ENCODE measurements around the gene ACAP2.
"Not testable (repeated sequence)": the region's sequence is repeated elsewhere in the genome, so short reads cannot be mapped to it uniquely, and the experiment has no call there.

Gene ACAP2

DNA sequence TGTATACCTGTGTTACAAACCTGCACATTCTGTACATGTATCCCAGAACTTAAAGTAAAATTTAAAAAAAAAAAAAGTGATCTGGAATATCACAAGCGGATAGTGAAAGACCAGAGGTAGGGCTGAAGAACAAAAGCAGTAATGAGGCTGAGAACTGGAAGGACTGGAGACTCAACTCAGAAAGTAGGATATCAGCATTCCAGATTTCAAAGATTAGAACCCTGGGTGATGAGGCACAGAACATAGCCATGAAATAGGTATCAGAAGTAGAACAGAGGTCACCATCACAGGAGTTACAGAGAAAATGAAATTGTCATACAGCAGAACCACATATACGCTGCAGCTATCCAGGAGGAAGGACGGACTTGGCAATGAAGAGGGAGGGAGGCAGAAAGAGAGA is 56.1 kb downstream of the ACAP2 start:
- no peak for DNase-seq

DNA sequence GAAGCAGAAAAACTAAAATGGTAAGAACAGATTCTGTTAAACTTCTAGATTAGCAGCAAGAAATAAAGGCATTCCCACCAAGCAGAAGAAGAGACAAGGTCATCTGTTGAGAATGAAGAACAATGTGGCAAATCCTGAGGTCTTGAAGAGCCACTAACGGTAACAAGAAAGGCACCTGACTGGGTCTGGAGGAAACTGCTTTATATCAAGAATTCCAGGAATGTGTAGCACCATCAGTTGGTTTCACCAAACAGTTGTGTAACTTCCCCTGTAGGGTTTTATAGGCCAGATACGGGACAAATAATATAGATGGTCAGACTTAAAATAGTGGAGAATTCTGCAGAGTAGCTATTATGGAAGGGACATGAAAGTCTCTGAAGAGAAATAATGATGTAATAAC is 57.3 kb downstream of the ACAP2 start:
- peak; percentile 16 for DNase-seq

DNA sequence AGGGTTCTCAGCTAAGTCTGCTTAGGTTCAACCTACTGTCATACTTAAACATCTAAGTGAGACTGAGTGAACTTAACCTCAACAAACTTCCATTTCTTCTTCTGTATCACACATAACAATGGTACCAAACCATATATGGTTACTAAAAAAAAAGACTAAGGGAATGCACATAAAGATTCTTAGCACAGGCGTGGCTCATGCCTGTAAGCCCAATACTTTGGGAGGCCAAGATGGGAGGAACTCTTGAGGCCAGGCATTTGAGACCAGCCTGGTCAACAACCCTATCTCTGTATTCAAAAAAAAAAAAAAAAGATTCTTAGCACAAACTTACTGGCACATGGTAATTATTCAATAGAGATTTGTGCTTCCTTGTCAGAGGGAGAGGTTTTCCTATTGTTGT is 57.9 kb downstream of the ACAP2 start:
- no peak for DNase-seq

DNA sequence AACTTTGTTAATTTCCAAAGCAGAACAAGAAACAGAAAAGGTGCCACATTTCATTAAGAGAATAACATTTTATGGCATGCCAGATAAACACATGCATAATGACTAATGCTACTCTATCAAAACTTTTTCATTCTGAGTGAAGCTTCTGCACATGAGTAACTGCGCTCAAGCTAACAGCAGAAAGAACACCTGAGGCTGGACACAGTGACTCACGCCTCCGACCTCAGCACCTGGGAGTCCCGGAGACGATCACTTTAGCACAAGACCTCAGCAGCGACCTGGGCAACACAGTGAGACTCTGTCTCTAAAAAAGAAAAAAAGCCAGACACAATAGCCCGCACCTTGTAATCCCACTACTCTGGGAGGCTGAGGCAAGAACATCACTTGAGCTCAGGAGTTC is 70.6 kb downstream of the ACAP2 start:
- DNase-seq = no peak

DNA sequence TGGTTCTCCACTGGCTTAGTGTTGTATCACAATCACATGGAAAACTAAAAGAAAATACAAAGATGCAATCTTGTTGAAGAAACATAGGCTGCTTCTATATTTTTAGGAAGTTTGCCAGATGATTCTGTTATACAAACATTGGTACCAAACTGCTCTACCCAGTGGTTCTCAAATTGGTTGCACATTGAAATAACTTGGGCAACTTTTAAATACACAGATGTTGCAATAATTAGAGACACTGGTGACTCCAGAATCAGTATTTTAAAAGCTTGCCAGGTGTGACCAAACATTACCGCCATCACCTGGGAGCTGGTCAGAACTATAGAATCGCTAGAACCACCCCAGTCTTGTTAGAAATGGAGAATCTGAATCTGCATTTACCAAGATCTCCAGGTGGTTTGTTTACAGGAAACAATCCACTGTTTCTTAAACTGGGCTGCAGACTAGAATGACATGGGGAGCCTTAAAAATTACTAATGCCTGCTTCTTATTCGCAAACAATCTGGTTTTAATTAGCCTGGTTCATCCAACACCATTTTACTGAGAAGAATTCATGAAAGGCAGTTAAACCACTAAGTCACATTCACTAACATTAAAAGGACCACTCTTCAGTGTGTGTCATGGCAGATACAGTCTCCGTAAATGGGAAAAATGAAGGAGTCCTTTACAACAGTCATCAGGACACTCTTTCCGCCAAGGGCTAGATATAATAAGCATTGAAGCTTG is 76.5 kb downstream of the ACAP2 start:
- DNase-seq = no peak

DNA sequence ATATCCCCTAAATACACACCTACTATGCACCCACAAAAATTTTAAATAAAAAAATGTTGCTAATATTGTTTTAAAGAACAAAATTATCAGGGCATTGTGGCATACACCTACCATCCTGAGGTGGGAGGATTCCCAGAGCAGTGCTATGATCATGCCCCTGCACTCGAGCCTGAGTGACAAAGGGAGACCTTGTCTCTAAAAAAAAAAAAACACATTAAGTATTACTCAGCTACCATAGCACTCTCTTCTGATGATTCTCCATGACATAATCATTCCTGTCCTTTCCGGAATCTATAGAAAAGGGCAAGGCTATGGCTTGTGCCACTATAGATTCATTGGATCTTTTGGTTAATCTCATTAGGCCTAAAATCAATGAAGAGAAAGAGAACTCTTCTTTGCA is 77.4 kb downstream of the ACAP2 start:
- DNase-seq = no peak

DNA sequence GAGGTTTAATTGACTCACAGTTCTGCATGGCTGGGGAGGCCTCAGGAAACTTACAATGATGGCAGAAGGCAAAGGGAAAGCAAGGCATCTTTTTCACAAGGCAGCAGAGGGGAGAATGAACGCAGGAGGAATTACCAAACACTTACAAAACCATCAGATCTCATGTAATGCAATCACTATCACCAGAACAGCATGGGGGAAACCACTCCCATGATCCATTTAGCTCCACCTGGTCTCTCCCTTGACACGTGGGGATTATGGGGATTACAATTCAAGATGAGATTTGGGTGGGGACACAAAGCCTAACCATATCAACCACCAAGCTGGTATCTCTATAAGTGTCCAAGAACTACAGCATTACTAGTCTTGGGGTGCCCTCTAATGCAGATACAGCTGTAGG is 85.0 kb downstream of the ACAP2 start:
- not testable (repeated sequence) for DNase-seq

DNA sequence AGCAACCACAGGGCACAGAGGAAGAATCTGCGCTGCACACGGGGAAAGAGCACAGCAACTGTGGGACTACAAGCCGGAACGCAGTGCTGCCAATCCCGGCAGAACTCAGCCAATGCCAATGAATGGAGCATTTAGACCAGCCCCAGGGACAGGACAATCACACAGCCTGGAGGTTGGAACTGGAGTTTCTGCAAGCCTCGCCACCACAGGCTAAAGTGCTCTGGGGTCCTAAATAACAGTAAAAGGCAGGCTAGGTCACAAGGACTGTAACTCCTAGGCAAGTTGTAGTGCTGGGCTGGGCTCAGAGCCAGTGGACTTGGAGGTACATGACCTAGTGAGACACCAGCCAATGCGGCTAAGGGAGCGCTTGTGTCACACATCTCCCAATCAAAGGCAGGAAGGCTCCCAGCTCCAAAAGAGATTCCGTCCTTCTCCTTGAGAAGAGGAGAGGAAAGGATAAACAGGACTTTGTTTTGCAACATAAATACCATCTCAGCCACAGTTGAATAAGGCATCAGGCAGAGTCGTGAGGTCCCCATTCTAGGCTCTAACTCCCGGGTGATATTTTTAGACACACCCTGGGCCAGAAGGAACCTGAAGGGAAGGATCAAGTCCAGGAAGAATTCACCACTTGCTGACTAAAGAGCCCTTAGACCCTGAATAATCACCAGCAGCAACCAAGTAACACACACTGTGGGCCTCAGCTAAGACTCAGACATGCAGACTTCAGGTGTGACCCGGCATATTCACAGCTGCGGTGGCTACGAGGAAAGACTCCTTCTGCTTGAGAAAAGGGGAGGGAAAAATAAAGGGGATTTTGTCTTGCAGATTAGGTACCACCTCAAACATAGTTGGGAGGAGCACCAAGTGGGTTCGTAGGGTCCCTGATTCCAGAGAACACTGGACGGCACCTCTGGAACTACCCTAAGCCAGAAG is 86.4 kb downstream of the ACAP2 start:
- DNase-seq = no peak

DNA sequence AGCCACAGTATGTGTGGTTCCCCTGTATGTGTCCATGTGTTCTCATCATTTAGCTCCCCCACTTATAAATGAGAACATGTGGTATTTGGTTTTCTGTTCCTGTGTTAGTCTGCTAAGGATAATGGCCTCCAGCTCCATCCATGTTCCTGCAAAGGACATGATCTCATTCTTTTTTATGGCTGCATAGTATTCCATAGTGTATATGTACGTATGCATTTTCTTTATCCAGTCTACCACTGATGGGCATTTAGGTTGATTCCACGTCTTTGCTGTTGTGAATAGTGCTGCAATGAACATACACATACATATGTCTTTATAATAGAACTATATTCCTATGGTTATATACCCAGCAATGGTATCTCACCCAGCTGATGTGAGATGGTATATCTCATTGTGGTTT is 88.8 kb downstream of the ACAP2 start:
- not testable (repeated sequence) for DNase-seq

DNA sequence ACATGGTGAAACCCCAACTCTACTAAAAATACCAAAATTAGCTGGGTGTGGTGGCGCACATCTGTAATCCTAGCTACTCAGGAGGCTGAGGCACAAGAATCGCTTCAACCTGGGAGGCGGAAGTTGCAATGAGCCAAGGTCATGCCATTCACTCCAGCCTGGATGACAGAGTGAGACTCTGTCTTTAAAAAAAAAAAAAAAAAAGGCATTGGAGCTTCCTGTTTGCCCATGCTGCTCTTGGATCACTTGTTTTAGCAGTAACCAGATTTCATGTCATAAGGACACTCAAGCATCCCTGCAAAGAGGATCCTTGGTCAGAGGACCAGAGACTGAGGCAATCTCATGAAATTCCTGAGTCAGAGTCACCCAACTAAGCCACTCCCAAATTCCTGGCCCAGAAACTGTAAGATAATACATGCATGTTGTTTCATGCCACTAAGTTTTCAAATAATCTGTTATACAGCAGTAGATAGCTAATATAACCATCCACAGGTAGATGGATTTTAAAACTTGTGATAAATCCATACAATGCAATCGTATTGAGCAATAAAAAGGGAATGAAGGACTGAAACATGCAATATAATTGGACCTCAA is 89.8 kb downstream of the ACAP2 start:
- no peak for DNase-seq

DNA sequence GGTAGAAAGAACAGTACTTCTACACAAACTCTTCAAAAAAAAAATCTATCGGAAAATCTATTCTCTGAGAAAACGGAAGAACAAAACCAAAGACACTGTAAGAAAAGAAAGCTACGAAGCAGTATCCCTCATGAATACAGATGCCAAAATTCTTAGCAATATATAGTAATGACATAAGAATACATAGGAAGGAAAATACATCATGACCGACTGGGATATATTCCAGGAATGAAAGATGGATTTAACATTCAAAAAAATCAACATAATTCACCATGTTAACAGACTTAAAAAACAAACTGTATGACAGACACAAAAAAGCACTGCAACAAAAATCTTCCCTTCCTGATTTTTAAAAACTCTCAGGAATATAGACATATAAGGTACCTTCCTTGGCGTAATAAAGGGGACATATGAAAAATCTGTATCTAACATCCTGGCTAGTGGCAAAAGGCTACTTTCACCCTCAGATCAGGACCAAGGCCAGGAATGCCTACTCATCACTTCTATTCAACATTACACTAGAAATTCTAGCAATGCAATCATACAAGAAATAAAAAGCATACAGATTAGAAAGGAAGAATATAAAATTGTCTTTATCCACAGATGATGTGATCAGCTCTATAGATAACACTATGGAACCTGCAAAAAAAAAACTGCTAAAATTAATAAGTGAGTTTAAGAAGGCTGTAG is 94.2 kb downstream of the ACAP2 start:
- no peak for DNase-seq

DNA sequence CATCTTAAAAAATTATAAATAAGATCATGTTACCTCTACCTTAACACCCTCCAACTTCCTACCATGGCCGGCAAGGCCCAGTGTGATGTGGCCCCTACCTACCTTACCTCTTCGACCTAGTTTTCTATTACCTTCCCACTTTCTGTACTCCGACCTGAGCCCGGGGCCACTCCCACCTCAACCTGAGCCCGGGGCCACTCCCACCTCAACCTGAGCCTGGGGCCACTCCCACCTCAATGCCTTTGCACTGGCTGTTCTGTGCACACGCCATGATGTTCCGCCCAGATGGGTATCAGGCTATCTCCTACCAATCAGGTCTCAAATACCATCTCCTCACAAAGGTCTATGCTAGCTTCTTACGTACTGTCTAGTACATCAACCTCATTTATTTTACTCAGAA is 105.1 kb downstream of the ACAP2 start:
- DNase-seq = no peak

DNA sequence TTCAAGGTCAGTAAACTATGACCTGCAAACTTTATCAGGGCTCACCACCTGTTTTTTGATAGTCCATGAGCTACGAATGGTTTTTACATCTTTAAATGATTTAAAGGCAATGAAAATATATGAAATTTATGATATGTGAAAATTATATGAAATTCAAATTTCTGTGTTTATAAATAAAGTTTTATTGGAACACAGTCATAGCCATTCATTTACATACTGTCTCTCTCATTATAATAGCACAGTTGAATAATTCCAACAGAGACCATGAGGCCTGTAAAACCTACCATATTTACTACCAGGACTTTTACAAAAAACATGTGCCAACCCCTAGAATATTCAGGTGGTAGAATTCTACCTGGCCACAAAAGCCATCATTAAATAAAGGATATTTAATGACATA is 107.9 kb downstream of the ACAP2 start:
- no peak for DNase-seq

DNA sequence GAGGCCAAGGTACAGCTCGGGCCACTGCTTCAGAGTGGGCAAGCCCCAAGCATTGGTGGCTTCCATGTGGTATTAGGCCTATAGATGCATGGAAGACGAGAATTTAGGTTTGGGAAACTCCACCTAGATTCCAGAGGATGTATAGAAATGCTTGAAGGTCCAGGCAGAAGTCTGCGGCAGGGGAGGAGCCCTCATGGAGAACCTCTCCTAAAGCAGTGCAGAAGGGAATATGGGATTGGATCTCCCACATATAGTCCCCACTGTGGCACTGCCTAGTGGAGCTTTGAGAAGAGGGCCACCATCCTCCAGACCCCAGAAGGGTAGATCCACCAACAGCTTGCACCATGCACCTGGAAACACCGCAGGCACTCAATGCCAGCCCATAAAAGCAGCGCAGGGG is 123.8 kb downstream of the ACAP2 start:
- DNase-seq = no peak

DNA sequence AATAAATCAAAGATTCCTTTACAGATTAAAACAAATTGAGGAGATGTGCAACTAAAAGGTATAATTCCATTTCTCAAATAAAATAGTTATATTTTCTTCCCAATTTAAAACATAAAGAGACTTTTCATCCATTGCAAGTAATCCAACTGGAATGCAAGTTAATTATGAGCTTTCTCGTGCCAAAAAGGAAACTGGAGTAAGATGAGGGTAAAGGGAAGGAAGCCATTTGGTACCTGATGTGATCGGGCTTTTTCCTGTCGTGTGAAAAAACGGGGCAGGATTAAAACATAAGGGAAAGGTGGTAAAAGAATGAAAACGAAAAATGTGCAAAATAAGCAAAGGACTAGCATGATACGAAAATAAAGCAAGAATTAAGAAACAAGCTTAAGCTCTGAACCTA is 130.1 kb downstream of the ACAP2 start:
- no peak for DNase-seq

DNA sequence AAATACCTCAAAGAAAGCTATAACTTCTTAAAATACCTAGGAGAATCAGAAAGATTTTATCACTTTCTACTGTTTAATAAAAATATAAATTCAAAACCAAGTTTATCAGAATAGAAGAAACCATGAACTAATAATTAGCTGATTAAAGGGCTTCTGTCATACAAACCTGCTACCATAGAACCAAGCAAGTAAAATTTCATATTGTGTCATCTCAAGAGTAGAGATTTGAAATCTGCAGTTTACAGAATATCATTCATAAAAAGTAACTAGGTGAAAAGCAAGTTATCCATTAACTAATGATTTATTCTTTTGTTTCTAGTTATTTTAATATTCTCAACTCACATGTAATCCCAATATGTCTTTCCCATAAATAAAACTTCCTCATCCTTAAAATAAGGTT is 135.1 kb downstream of the ACAP2 start:
- DNase-seq = no peak

DNA sequence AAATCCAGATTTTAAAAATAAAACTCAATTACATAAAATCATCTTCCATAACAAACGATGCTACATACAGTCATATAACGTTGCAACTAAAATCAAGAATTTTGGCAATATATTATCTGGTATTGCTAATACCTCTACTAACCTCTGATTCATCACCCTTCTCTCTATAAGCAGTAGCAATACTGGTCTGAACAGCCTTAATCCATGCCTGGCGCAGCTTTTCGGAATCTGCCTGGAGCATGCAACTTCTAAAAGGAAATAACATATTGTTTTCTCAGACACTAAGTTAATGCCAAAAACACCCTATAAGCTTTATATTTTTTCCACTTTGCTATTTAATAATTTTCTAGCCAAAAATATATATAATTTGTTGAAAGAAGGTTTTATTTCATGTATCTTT is 136.5 kb downstream of the ACAP2 start:
- DNase-seq = no peak

DNA sequence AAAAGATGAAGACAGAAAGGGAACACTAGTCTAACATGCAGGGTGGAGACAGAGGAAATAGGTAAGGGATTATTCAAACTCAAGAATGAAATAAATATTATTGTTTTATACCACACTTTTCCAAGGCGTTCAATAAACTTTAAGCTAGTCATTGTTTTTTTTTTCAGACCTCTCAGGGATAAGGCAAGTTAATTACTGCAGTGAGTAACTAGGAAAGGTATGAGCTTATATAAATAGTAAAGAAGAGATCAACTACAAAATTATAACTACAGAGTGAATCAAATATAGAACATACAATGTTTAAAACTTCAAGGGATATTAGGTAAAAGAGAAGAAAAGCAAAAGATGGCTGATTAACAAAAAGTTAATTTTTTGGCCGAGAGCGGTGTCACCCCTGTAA is 140.4 kb downstream of the ACAP2 start:
- DNase-seq = no peak

DNA sequence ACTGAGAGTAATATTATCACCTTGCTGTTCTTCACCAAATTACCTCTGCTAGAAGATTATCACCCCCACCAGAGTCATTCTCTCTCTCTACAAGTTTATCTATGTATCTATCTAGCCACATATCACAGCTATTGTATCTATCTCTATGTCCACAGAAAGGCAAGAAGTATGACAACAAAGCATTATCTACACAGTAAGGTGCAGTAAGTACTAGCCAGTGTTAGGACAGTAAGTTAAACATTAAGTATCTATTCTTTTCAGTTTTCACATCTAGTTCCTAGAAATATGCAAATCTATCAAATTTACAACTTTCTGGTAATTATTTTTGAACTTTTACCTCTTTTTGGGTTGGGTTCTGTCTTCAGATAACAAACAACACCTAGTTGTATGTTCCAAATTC is 145.4 kb downstream of the ACAP2 start:
- no peak for DNase-seq

DNA sequence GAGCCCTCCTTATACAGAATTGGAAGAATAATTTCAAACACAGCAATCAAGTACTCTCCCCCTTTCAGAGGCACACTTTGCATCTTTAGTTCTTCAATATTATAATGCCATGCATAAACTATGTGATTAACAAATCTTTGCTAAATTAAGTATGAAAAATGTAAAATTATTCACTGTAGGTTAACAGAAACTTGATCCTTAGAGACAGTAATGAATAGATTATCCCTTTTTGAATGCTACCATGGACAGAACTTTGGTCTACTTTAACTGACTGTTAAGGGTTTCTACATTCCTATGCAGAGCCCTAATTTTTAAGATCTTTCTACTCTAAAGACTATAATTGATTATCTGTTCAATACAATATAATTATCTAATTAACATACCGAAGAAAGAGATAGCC is 146.2 kb downstream of the ACAP2 start:
- no peak for DNase-seq

DNA sequence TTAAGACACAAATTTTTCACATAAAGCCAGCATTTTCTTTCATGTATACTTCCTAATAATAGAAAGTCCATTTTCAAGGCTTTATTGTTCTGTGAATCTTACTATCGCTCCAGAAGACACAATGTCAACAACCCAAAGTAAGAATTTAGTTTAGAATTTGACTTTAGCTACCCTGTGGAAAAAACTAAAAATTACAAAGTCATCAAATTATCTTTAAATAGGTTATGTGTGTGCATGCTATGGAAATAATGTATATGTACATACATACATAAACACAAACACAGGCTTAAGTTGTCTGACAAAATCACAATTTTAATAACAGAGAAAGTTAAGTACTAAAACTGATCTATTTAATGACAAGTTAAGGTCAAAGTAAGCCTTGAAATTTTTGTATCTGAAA is 151.7 kb downstream of the ACAP2 start:
- no peak for DNase-seq

DNA sequence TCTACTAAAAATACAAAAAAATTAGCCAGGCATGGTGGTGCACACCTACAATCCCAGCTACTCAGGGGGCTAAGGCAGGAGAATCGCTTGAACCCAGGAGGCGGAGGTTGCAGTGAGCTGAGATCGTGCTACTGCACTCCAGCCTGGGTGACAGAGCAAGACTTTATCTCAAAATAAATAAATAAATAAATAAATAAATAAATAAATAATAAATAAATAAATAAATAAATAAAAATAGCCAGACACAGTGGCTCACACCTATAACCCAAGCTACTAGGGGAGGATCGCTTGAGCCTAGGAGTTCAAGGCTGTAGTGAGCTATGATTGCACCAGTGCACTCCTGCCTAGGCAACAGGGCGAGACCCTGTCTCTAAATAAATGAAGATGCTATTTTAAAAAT is 152.2 kb downstream of the ACAP2 start:
- not testable (repeated sequence) for DNase-seq

DNA sequence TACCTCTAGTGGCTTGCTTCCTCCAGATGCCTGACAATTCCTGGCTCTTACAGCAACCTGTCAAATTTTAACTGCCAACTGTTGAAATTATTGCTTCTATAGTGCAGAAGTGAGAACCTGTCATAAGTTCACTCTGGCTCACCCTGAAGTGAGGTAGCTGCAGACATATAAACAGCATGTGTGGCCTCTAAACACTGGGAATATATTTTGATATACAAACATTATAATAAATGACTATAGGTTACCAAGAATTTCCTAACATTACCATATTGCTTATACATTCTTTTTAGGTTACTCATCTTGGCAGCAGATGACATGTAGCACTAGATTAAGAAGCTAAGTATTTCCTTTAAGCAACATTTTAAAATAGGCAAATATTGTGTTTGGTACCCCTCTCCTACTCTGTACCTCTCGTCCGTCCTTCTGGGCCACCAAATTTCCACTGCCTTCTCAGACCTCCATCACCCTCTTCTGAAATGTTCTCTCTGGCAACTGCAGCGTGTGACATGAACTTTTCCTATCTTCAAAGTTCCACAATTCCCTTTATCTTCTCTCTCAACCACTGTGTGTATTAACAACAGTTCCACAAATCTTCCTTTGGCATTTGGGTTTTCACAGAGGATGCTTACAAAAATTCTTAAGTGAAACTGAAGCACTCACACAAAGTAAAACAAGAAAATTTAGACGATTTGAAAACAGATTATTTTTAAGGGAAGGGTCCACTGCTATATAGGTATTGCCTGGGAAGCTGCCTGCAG is 156.5 kb downstream of the ACAP2 start:
- DNase-seq = no peak
